ENCODE data around the gene PDCD7.

DNA sequence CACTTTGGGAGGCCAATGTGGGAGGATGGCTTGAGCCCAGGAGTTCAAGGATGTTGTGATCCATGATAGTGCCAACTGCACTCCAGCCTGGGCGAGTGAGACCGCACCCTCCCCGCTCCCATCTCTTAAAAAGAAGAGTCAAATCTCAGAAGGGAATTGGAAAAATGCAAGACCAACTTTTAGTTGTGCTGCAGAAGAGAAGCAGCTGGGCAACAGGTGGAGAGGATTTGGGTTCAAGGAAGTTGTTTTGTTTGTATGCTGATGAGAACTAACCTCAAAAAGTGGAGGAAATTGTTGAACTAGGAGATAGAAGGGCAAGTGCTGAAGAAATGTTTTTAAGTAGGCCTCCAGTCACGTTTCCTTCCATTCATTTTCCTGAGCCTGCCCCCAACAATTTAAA lies 12.8 kb upstream of the PDCD7 start:
- TF ChIP-seq, protein P1, sequence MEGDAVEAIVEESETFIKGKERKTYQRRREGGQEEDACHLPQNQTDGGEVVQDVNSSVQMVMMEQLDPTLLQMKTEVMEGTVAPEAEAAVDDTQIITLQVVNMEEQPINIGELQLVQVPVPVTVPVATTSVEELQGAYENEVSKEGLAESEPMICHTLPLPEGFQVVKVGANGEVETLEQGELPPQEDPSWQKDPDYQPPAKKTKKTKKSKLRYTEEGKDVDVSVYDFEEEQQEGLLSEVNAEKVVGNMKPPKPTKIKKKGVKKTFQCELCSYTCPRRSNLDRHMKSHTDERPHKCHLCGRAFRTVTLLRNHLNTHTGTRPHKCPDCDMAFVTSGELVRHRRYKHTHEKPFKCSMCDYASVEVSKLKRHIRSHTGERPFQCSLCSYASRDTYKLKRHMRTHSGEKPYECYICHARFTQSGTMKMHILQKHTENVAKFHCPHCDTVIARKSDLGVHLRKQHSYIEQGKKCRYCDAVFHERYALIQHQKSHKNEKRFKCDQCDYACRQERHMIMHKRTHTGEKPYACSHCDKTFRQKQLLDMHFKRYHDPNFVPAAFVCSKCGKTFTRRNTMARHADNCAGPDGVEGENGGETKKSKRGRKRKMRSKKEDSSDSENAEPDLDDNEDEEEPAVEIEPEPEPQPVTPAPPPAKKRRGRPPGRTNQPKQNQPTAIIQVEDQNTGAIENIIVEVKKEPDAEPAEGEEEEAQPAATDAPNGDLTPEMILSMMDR (IDR thresholded peaks at IDR 0.05; ENCODE audit: low read length) = no peak
- TF ChIP-seq EZH2 (IDR thresholded peaks at IDR 0.05; ENCODE audit: borderline replicate concordance, low read length) = no peak
